Measurements from ENCODE around the gene ZNF334.

The ZNF334 gene

DNA sequence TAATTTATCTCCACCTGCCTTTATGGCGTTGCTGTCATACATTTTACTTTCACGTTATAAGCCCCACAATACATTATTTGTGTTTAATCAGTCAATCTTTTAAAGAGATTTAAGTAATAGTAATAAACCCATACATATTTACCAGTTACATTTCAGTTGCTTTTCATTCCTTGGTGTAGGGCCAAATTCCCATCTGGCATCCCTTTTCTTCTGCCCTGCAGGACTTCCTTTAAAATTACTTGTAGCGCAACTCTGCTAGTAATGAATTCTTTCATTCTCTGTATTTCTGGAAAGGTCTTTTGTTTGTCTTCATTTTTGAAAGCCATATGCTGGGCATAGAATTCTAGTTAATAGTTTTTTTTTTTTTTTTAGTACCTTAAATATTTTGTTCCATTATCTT, 24.9 kb downstream of the ZNF334 start:
- DNase-seq (ENCODE audit: low read depth in 2 of 3, low spot score in 2 of 3), result no peak

DNA sequence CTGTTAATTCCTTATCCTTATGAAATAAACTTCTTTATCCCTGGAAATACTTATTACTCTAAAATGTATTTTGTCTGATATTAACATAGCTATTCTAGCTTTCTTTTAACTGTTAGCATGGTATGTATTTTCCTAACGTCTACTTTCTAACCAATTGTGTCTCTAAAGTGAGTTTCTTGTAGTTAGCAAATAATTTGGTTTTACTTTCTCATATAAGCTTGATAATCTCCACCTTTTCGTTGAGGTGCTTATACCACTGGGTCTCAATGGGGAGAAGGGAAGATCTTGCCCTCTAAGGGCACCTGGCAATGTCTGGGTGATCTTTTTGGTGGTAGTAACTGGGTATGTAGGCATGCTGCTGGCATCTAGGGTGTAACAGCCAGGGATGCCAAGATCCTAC, 25.7 kb downstream of the ZNF334 start:
- no peak for DNase-seq (ENCODE audit: low read depth in 2 of 3, low spot score in 2 of 3)

DNA sequence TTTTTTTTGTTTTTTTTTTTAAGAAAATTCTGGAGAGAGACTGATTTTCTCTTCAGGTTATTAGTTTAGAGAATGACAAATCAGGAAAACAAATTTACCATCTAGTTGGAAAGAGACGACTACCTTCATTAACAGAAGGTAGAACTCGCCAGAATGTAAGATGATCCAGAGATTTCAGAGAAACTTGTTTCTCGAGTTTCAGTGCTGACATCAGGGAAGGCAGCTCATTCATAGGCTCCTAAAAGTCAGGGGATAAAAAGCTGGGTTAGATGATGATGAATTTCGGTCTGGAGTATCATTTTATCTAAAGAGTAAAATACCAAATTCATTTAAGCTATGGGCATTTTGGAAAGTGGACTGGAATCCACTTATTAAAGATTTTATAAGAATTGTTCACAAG, 27.9 kb downstream of the ZNF334 start:
- no peak for DNase-seq (ENCODE audit: low read depth in 2 of 3, low spot score in 2 of 3)

- DNase-seq (ENCODE audit: low read depth in 2 of 3, low spot score in 2 of 3), result no peak
Observed at GRCh38 chr20:46484954-46485353, 28.4 kb downstream of the ZNF334 start.

GRCh38 chr20:46483879-46484278, 29.5 kb downstream of the ZNF334 start:
- DNase-seq (ENCODE audit: low read depth in 2 of 3, low spot score in 2 of 3), result no peak

GRCh38 chr20:46482864-46483263, 30.5 kb downstream of the ZNF334 start:
- no peak for DNase-seq (ENCODE audit: low read depth in 2 of 3, low spot score in 2 of 3)

- DNase-seq (ENCODE audit: low read depth in 2 of 3, low spot score in 2 of 3), result no peak
Observed at GRCh38 chr20:46477640-46478039, 35.7 kb downstream of the ZNF334 start.

DNA sequence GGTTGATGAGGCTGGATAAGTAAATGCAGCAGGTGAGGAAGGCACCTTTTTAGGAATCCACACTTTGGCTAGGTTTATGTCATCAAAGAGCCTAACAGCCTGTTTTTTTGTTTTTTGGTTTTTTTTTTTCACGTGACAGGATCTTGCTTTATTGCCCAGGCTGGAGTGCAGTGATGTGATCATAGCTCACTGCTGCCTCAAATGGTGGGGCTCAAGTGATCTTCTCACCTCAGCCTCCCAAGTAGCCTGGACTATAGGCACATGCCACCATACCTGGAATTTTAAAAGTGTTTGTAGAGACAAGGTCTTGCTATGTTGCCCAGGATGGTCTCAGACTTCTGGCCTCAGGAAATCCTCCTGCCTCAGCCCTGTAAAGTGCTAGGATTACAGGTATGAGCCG, 36.1 kb downstream of the ZNF334 start:
- no peak for DNase-seq (ENCODE audit: low read depth in 2 of 3, low spot score in 2 of 3)

DNA sequence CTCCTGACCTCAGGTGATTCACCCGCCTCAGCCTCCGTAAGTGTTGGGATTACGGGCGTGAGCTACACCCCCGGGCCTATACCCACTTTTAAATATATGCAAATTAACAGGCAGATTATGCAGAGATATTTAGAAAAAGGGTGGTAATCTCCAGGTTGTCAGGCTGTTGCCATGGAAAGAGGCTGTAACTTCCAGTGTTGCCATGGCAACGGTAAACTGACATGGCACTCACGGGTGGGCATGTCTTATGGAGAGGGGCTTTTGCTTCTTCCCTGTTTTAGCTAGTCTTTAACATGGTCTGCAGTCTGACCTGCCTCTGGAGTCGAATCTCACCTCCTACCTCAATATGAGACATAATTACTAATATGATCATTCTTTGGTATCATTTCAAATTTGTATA, 44.9 kb downstream of the ZNF334 start:
- no peak for DNase-seq (ENCODE audit: low read depth in 2 of 3, low spot score in 2 of 3)

DNA sequence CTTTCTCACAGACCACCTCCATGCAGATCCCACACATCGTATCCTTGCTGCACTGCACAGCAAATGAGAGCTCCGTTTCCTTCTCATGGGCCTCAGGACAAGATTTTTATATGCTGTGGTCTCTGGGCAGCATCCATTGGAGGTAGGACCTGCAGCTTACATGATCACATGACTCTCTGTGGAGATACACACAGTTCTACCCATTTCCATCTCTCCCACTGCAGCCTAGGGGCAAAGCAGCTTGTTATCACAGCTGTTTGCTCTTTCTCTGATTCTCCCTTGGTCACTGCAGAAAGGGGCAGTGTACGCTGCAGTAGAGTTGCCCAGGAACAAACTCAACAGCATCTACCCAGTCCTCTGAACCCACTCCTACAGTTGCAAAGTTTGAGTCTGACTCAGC, 48.9 kb downstream of the ZNF334 start:
- no peak for DNase-seq (ENCODE audit: low read depth in 2 of 3, low spot score in 2 of 3)

DNA sequence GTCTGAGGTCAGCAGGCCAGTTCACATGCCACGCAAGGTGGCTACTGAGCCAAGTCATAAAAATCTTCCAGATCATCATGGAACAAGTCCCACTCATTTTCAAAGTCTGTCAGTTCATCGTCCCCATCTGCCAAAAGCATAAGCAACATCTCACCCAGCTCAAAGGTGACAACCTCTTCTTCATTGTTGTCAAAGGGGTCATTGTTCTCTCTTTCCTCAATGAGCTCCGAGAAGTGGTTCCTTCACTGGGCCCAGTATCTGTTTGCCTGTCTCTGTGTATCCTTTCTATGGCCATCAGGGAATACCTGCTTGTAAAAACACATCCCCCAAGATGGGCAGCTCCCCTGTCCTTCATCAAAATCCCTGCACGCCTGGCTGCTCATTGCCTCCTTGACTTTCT, 49.5 kb downstream of the ZNF334 start:
- no peak for DNase-seq (ENCODE audit: low read depth in 2 of 3, low spot score in 2 of 3)

- DNase-seq (ENCODE audit: low read depth in 2 of 3, low spot score in 2 of 3), result no peak
Observed at GRCh38 chr20:46461808-46462207, 51.6 kb downstream of the ZNF334 start.

GRCh38 chr20:46458866-46459750, 54.3 kb downstream of the ZNF334 start:
- no peak for DNase-seq (ENCODE audit: low read depth in 2 of 3, low spot score in 2 of 3)

- no peak for DNase-seq (ENCODE audit: low read depth in 2 of 3, low spot score in 2 of 3)
Observed at GRCh38 chr20:46456255-46457028, 56.9 kb downstream of the ZNF334 start.

- DNase-seq (ENCODE audit: low read depth in 2 of 3, low spot score in 2 of 3), result no peak
Observed at GRCh38 chr20:46455729-46456128, 57.6 kb downstream of the ZNF334 start.
